SK-MEL-5 (cell line): ENCODE data around the gene RPL41. TPM values are rescaled to one million over a fixed set of nuclear protein-coding genes. Genes with fewer than 3 reads are reported as not detected.
A peak's percentile ranks its signal among the peaks of the same experiment; 100 is the strongest.

Experiments
- DNase-seq: peaks from one replicate; pipeline ENCODE4 v3.0.0-alpha.2; 2016; ENCODE audit warnings: low read depth, low spot score
- in situ Hi-C: cut with HindIII; loops from 2 replicates; pipeline ENCODE4 v1.10.0; 2016; ENCODE audit warnings: low sequenced_read_pairs, high pct_unique_total_duplicates, low pct_unique_long_range_greater_than_20kb
- total RNA-seq: library from RNA; depleted of rRNA; stranded (reverse); fragments of >200 nt; shearing (Covaris generic); gene quantifications from 2 replicates; pipeline ENCODE4 v1.2.3, GENCODE V29; 2014

The RPL41 gene
- total RNA-seq, 1 experiment from 2014 or later = 5,360 TPM

- in situ Hi-C loops = loop anchor here (5.0 kb wide), 1 partner anchor 73 kb away; no protein-coding TSS in a partner anchor
- DNase-seq = peak; percentile 95
Observed at GRCh38 chr12:56119361-56119796, 2.9 kb downstream of the RPL41 start.

- DNase-seq = no peak
Observed at GRCh38 chr12:56120158-56120846, 3.9 kb downstream of the RPL41 start.

GRCh38 chr12:56121204-56121870 lies 4.9 kb downstream of the RPL41 start:
- no peak for DNase-seq
- in situ Hi-C loops = no loop called here

More at GRCh38 chr12:56120158-56120846, 3.9 kb downstream of the RPL41 start:
- in situ Hi-C loops = no loop called here

GRCh38 chr12:56122637-56123036 lies 6.2 kb downstream of the RPL41 start:
- in situ Hi-C loops = no loop called here

GRCh38 chr12:56124133-56124532 lies 7.7 kb downstream of the RPL41 start:
- in situ Hi-C loops = no loop called here

More at GRCh38 chr12:56122637-56123036, 6.2 kb downstream of the RPL41 start:
- DNase-seq = no peak

GRCh38 chr12:56126732-56127239 lies 10.4 kb downstream of the RPL41 start:
- in situ Hi-C loops = no loop called here

More at GRCh38 chr12:56124133-56124532, 7.7 kb downstream of the RPL41 start:
- DNase-seq = no peak

GRCh38 chr12:56127485-56127887 lies 11.1 kb downstream of the RPL41 start:
- in situ Hi-C loops = no loop called here
- DNase-seq = no peak

More at GRCh38 chr12:56126732-56127239, 10.4 kb downstream of the RPL41 start:
- DNase-seq = no peak

GRCh38 chr12:56127888-56128669 lies 11.6 kb downstream of the RPL41 start, which contains the start of gene ESYT1:
TSS of gene ESYT1 (plus strand) at chr12:56128267. CDS start at chr12:56128320, 53 bp downstream.
- in situ Hi-C loops = no loop called here
- DNase-seq = peak; percentile 100

GRCh38 chr12:56128670-56129205 lies 12.3 kb downstream of the RPL41 start:
- in situ Hi-C loops = no loop called here
- peak; percentile 8 for DNase-seq

GRCh38 chr12:56129206-56129941 lies 12.9 kb downstream of the RPL41 start:
- in situ Hi-C loops = no loop called here
- DNase-seq = peak; percentile 40

- no peak for DNase-seq
- in situ Hi-C loops = no loop called here
Observed at GRCh38 chr12:56129942-56130495, 13.6 kb downstream of the RPL41 start.

- no peak for DNase-seq
- in situ Hi-C loops = no loop called here
Observed at GRCh38 chr12:56130876-56131275, 14.4 kb downstream of the RPL41 start.

- in situ Hi-C loops = no loop called here
- DNase-seq = no peak
Observed at GRCh38 chr12:56134897-56135296, 18.5 kb downstream of the RPL41 start.

GRCh38 chr12:56137853-56138571 lies 21.6 kb downstream of the RPL41 start:
- in situ Hi-C loops = no loop called here

GRCh38 chr12:56141946-56142784 lies 25.7 kb downstream of the RPL41 start:
- DNase-seq = no peak
- in situ Hi-C loops = no loop called here

More at GRCh38 chr12:56137853-56138571, 21.6 kb downstream of the RPL41 start:
- no peak for DNase-seq
